ENCODE results near the gene NQO2. TPM values are rescaled to one million over a fixed set of nuclear protein-coding genes. Genes with fewer than 3 reads are reported as not detected.

Gene NQO2
- total and polyA plus RNA-seq, 2 of the 13 experiments (the other 11 are each of a cell fraction or from before 2014, with no cell fraction given) = 32.2 to 56.5 TPM

DNA sequence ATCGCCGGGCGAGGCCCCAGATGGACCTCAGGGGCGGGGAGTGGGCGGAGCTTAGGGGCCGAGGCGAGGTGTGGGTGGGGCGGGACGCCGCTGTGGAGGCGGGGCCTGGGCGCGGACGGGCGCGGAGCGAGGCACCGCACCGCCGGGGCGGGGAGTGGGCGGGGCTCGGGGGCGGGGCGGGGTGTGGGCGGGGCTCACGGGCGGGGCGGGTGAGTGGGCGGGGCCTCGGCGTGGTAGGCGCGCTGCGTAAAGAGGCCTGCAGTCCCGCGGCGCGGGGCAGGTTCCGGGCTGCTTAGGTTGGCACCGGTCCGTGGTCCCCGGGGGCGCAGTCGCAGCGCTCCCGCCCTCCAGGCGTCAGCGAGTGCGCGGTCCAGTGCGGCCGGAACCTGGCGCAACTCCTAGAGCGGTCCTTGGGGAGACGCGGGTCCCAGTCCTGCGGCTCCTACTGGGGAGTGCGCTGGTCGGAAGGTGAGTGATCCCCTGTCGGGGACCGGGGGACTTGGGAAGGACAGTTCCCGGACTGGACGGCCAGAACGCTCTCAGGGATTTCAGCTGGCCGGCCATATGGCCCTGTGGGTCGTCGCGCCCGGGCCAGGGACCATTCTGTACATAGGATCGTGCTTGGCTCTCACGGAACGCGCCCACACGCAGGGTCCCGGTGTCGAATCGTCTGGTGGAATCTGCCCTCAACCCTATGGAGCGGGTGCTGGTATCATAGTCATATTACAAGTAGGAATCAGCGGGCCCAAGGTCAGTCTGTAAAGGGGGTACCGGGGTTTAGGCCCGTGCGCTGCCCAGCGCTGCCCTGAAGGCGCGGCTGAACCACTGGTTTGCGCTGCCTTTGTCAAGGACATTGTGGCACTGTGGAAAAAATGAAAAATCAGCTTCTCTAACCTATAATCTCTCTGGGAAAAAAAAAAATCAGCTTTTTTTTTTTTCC, at the start of gene NQO2 (continued):
- TF ChIP-seq, protein P1, sequence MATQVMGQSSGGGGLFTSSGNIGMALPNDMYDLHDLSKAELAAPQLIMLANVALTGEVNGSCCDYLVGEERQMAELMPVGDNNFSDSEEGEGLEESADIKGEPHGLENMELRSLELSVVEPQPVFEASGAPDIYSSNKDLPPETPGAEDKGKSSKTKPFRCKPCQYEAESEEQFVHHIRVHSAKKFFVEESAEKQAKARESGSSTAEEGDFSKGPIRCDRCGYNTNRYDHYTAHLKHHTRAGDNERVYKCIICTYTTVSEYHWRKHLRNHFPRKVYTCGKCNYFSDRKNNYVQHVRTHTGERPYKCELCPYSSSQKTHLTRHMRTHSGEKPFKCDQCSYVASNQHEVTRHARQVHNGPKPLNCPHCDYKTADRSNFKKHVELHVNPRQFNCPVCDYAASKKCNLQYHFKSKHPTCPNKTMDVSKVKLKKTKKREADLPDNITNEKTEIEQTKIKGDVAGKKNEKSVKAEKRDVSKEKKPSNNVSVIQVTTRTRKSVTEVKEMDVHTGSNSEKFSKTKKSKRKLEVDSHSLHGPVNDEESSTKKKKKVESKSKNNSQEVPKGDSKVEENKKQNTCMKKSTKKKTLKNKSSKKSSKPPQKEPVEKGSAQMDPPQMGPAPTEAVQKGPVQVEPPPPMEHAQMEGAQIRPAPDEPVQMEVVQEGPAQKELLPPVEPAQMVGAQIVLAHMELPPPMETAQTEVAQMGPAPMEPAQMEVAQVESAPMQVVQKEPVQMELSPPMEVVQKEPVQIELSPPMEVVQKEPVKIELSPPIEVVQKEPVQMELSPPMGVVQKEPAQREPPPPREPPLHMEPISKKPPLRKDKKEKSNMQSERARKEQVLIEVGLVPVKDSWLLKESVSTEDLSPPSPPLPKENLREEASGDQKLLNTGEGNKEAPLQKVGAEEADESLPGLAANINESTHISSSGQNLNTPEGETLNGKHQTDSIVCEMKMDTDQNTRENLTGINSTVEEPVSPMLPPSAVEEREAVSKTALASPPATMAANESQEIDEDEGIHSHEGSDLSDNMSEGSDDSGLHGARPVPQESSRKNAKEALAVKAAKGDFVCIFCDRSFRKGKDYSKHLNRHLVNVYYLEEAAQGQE (IDR thresholded peaks at IDR 0.05; ENCODE audit: borderline replicate concordance in 1 of 2, low read depth in 1 of 2, low read length in 2 of 2) = peak in 1 of 2 experiments; percentile 48; a peak in 1 of 4 replicates
- TF ChIP-seq, protein P2, sequence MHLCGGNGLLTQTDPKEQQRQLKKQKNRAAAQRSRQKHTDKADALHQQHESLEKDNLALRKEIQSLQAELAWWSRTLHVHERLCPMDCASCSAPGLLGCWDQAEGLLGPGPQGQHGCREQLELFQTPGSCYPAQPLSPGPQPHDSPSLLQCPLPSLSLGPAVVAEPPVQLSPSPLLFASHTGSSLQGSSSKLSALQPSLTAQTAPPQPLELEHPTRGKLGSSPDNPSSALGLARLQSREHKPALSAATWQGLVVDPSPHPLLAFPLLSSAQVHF (CRISPR knock-in tag; IDR thresholded peaks at IDR 0.05) = no peak
- TF ChIP-seq IRX3 (CRISPR knock-in tag; IDR thresholded peaks at IDR 0.05; ENCODE audit: borderline replicate concordance, low read depth) = 0 out of 2 replicates have a peak, but pooled peaks have one; percentile 9
- TF ChIP-seq TSC22D2 (CRISPR knock-in tag; IDR thresholded peaks at IDR 0.05; ENCODE audit: borderline replicate concordance) = no peak
- no peak for TF ChIP-seq KDM6A (CRISPR knock-in tag; IDR thresholded peaks at IDR 0.05; ENCODE audit: low read depth)
- TF ChIP-seq, protein P3, sequence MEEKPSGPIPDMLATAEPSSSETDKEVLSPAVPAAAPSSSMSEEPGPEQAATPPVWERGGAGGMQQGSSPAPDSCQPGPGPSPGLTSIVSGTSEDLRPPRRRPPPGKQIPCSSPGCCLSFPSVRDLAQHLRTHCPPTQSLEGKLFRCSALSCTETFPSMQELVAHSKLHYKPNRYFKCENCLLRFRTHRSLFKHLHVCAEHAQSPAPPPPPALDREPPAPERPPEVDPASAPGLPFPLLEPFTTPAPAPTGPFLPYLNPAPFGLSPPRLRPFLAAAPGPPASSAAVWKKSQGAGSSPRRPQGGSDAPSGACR (CRISPR knock-in tag; IDR thresholded peaks at IDR 0.05) = 0 out of 2 replicates have a peak, but pooled peaks have one; percentile 55
- no peak for TF ChIP-seq NCOA1 (CRISPR knock-in tag; IDR thresholded peaks at IDR 0.05)
- TF ChIP-seq ZNF780A (CRISPR knock-in tag; IDR thresholded peaks at IDR 0.05) = no peak
- TF ChIP-seq SRSF4 (IDR thresholded peaks at IDR 0.05; ENCODE audit: low read depth, low read length, poor library complexity, severe bottlenecking) = no peak
- no peak for TF ChIP-seq ATF7 (IDR thresholded peaks at IDR 0.05)
- TF ChIP-seq ATF7 (CRISPR knock-in tag; IDR thresholded peaks at IDR 0.05) = no peak
- TF ChIP-seq THYN1 (CRISPR knock-in tag; IDR thresholded peaks at IDR 0.05; ENCODE audit: borderline replicate concordance, low read depth) = no peak
- TF ChIP-seq ZFP37 (CRISPR knock-in tag; IDR thresholded peaks at IDR 0.05; ENCODE audit: borderline replicate concordance) = no peak
- TF ChIP-seq CCAR2 (optimal IDR thresholded peaks at IDR 0.05; ENCODE audit: low read depth, low read length) = peak; percentile 31
- TF ChIP-seq, protein P4, sequence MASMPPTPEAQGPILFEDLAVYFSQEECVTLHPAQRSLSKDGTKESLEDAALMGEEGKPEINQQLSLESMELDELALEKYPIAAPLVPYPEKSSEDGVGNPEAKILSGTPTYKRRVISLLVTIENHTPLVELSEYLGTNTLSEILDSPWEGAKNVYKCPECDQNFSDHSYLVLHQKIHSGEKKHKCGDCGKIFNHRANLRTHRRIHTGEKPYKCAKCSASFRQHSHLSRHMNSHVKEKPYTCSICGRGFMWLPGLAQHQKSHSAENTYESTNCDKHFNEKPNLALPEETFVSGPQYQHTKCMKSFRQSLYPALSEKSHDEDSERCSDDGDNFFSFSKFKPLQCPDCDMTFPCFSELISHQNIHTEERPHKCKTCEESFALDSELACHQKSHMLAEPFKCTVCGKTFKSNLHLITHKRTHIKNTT (CRISPR knock-in tag; IDR thresholded peaks at IDR 0.05) = no peak
- no peak for TF ChIP-seq XRCC5 (optimal IDR thresholded peaks at IDR 0.05; ENCODE audit: low read length)
- TF ChIP-seq TBX2 (CRISPR knock-in tag; IDR thresholded peaks at IDR 0.05; ENCODE audit: borderline replicate concordance) = 0 out of 2 replicates have a peak, but pooled peaks have one; percentile 3
- no peak for TF ChIP-seq ZNF569 (CRISPR knock-in tag; IDR thresholded peaks at IDR 0.05; ENCODE audit: borderline replicate concordance)
- no peak for TF ChIP-seq ZNF235 (CRISPR knock-in tag; IDR thresholded peaks at IDR 0.05; ENCODE audit: borderline replicate concordance)
- TF ChIP-seq RBFOX2 (IDR thresholded peaks at IDR 0.05; ENCODE audit: low read depth, low read length) = peak; percentile 96
- no peak for TF ChIP-seq MATR3 (CRISPR knock-in tag; IDR thresholded peaks at IDR 0.05)
- no peak for TF ChIP-seq XBP1 (CRISPR knock-in tag; IDR thresholded peaks at IDR 0.05)
- no peak for TF ChIP-seq ZNF879 (CRISPR knock-in tag; IDR thresholded peaks at IDR 0.05)
